HG02610 (cell line): ENCODE data around the gene COQ8B.

Experiments used
- ATAC-seq: cut with Tn5 transposase; IDR thresholded peaks from one replicate; pipeline ENCODE4 v1.9.1; 2021; ENCODE audit warnings: mild to moderate bottlenecking, moderate library complexity; ENCODE audit not compliant: unreplicated experiment

COQ8B gene

GRCh38 chr19:40718774-40719391 lies 2.2 kb upstream of the COQ8B start:
- ATAC-seq, result no peak

DNA sequence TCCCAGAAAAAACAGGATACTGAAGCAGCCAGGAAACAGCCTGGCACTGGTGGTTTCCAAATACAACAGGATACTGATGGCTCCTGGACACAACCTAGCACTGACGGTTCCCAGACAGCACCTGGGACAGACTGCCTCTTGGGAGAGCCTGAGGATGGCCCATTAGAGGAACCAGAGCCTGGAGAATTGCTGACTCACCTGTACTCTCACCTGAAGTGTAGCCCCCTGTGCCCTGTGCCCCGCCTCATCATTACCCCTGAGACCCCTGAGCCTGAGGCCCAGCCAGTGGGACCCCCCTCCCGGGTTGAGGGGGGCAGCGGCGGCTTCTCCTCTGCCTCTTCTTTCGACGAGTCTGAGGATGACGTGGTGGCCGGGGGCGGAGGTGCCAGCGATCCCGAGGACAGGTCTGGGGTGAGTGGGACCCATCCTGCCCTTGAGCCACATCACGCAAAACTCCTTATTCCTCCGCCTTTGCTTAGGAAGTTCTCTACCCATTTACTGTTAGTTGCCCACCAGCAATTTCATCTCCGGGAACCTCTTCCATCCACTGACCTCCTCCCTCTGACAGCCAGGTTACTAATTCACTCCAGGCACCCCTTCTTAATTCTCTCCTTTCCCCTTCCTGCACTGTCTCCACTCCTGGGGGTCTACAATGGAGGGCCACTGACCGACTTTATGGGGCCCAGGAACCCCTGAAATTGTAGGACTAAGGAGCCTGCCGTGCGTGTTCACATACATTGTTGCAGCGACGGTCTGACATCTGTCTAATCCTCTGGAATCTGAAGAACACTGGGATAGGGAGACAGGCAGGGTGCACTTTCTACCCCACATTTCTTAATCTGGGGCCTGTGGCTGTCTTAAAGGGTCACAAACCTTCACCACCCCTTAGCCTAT lies 1.4 kb upstream of the COQ8B start:
- ATAC-seq, result no peak

- no peak for ATAC-seq
These were observed 716 bp upstream of the COQ8B start for GRCh38 chr19:40717325-40717879.

- no peak for ATAC-seq
These were observed 630 bp downstream of the COQ8B start for GRCh38 chr19:40716031-40716481.

GRCh38 chr19:40714441-40715299 lies 2.0 kb downstream of the COQ8B start:
- ATAC-seq, result peak; percentile 57

DNA sequence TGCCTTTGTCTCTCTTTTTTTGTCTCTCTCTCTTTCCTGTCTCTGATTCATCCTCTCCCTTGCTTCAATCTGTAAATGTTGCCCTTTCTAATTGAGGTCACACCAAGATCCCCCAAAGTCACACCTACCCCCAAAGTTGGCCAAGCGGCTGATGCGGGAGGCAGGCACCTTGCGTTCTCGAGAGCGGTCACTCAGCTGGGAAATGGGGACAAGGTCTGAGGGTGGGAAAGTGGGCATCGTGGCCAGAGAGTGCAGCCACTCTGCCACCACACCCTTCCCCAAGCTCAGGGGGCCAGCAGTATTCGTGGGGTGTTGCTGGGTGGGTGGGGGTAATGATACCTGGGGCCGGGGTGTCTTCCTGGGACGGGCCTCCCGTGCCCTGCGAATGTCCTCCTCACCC lies 2.7 kb downstream of the COQ8B start:
- no peak for ATAC-seq

DNA sequence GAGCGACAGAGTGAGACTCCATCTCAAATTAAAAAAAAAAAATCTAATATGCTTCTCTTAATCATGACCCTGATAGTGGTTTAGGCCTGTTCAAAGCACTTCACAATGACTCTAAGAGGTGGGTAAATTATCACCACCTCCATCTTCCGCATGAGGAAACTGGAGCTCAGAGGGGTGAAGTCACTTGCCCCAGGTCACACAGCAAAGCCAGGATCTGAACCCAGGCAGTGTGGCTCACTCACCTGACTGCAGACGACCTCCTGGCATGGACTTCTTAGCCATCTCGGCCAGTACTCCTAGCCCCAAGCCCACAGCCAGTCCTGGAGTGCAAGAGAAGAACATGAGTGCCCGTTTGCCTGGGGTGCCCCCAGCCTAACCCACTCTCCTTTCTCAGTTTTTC lies 6.9 kb downstream of the COQ8B start:
- ATAC-seq, result no peak

GRCh38 chr19:40707615-40708014 lies 9.1 kb downstream of the COQ8B start:
- ATAC-seq, result no peak

DNA sequence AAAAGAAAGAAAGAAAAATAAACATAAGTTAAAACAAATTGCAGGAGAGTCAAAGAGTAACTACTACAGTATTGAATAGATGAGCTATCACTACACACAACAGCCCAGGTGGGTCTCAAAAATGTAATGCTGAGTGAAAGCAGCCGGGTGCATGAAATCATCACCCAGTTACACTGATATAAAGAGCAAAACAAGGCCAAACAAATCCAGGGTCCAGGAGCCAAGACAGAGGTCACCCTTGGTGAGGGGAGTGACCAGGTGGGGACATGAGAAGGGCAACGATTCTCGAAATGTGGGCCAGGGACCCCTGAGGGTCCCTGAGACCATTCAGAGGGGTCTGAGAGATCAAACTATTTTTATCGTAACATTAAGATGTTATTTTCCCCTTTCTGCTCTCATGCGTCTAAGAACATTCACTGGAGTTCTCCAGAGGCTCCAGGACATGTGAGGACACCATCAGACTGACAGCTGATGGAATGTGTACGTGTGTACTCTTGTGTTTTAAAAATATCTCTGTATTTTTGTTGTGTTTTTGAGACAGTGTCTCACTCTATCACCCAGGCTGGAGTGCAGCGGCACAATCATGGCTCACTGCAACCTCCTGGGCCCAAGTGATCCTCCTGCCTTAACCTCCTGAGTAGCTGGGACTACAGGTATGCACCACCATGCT lies 10.6 kb downstream of the COQ8B start:
- ATAC-seq, result no peak

DNA sequence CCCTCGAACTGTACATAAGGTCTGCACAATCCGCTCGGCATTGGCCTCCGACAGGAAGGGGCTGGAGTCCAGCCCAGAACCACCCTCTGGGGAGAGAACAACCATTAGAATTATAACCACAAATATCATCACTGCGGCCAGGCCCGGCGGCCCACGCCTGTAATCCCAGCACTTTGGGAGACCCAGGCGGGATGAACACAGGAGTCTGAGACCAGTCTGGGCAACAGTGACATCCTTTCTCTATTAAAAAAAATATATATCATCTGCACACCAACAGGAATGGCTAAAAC lies 11.4 kb downstream of the COQ8B start:
- no peak for ATAC-seq

DNA sequence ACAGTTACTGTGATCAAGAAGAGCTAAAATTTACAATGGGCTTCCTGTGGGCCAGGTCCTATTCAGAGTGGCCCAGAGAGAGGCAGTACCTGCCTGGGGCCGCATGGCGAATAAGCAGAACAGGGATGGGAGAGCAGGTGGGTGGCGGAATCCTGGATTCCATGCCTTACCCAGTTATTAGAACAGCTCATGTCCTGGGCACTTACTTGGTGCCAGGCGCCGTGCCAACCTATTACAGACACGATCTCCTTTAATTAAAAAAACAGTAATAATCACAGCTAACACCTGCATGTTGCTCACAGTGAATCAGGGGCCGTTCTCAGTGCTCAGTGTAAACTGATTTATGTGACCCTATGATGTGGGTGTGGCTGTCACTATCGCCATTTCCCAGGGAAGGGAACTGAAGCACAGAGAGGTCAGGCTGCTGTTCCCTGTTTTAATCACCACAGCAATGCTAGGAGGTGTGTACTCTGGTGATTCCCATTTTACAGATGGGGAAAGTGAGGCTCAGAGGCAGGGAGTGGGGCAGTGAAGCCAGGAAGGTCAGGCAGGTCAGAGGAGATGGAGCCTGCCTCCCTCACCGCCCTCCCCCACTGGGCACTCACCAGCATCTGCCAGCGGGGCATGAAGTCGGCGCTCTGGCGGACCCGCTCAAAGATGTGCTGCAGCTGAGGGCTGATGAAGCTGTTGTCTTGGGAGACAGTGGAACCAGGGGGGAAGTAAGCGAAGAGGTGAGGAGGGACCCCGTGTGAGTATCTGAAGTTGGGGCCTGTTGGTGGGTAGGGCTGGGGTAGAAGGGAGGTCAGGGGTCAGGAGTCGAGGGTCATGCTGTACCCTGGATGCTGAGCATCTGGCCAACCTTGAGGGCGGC lies 12.0 kb downstream of the COQ8B start:
- no peak for ATAC-seq

DNA sequence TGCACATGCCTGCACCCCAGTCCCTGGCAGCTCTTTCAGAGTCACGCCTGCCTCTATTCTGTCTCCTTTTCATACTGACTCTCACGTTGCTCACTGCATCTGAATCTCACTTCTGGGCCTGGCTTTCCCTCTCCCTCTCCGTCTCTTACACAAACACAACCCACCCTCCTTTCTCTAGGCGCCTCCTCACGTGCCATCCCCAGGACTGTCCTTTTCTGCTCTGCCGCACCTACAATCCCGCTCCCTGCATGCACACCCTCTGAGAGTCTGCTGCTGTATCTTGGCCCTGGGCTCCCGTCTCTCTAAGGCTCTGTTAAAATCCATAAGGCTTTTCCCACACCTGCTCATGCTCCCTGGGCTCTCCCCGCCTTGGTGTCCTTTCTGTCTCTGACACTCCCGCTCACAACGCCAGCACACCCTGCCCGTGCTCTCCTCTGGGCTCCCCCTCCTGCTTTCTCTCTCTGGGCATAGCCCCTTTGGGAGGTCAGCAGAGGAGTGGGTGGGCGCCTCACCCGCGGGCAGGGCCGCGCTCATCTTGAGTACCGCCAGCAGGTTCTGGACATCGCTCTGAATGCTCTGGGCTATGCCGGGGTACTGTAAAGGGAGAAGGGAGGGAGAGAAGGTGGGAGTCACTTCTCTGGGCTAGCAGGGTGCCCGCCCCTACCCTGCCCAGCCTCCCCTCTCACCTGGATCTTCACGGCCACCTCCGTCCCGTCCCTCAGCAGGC lies 13.5 kb downstream of the COQ8B start:
- no peak for ATAC-seq

DNA sequence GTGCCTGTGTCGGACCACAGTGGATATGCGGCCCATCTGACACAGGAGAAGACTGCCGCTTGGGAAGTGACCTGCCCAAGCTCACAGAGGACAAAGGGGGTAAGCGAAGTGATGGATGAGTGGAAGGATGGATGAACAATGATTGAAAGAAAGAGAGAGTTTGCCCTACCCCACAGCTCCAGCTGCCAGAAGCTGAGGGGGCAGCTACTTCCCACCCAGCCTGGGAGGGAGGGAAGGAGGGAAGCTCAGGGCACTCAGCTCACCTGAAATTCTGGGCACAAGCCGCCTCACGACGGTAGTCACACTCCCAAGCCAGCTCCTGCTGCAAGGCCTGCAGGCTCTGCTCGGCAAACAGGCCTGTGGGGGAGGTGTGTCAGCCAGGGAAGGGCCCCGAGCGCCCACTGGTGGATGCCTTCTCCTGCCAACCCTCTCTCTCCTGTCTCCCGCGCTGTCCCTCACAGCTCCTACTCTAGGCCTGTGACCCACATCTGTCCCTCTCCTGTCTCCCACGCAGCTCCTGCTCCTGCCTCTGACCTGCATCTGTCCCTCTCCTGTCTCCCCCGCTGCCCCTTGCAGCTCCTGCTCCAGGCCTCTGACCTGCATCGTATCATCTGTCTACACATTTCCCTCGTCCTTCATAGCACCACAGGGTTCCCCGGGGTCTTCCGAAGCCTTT lies 14.2 kb downstream of the COQ8B start:
- no peak for ATAC-seq

DNA sequence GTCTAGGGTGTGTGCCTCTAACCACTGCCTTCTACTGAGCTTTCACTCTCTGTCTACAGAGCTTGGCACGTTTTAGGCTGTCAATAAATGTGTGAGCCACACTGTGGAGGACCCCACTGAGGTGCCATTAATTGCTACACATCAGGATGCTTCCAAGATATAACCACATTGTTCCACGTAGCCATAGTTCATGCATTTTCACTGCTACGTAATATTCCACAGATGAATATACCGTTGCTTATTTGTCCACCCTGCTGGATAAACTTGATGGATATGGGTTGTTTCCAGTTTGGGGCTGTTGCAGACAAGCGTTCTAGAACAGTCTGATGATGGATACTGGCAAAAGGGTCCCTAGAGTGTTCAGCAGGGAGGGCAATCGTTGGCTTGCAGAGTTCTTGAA lies 14.9 kb downstream of the COQ8B start:
- ATAC-seq, result no peak

- ATAC-seq, result no peak
These were observed 16.6 kb downstream of the COQ8B start for GRCh38 chr19:40700083-40700482.

GRCh38 chr19:40697007-40697406 lies 19.7 kb downstream of the COQ8B start:
- no peak for ATAC-seq

GRCh38 chr19:40695881-40696280 lies 20.8 kb downstream of the COQ8B start:
- ATAC-seq, result no peak

GRCh38 chr19:40693896-40694295 lies 22.8 kb downstream of the COQ8B start:
- no peak for ATAC-seq
